HG03108 (cell line): Measurements from ENCODE around the gene HTT.

Experiments
- ATAC-seq: cut with Tn5 transposase; IDR thresholded peaks from one replicate; pipeline ENCODE4 v1.9.1; 2021; ENCODE audit warnings: moderate library complexity; ENCODE audit not compliant: unreplicated experiment

The HTT gene

DNA sequence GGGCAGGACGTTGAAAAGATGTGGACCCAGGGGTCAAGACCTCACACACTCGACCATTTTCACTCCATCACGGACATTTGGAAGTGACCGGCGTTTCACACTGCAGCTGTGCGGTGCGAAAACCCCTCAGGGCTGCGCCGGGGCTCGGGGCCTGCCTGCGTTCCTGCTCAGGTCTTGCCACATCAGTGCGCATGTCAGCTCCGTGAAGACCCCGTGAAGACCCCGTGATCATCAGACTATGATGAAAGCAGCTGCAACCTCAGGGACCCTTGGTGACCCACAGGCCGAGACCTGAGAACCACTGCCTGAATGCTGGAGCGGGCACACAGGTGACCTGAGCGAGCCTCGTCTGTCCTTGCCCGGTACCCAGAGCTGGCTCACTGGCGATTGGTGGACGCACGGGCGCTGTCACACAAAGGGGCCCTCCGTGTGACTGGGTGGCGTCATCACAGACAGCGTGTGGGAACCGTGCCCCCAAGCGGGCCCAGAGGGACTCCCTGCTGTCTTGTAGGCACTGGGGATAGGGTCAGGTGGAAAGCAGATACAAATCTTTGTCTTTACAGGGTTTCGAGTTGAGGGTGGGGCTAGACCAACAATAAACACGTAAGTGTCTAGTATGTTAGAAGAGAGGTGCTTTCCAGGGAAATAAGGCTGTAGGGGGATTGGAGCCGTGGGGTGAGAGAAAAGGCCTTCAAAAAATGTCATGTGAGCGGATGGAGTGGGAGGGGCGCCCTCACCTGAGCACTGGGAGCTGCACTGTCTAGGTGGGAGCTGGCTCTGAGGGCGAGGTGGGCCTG, 187.1 kb downstream of the HTT start:
- ATAC-seq: no peak

DNA sequence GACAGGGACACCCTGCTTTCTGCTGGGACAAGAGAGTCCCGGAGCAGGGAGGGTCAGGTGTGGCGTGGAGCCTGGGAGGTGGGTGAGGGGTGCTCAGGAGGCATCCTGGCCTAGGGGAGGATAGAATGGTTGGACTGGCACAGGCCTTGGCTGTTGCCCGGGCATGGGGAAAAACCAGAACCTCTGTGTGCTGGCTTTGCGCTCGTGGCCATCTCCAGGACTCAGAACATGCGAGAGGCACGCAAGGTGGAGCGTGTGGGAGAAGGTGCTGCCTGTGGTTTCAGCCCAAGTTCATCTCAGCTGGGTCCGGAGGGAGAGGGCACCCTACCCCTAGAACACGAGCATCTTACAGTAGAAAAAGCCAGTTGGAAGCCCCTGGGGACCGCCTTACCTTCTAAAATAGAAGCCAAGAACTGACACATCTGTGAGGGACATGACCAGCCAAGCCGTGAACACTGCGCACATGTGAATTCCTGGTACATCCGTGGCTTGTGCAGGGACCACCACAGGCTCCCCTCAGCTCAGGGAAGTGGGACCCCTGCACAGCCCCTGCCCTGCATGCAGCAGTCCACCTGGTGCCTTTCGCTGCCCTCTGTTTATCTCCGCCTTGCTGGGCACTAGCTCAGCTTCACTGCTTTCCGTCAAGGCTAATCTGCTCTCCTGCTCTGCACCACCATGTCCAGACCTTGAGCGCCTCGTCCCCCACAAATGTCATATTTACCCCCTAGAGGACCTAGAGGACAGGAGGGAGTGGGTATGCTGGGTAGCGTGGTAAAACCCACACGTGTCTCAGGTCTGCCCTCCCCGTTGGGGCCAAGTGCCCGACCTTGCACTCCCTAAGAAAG, 187.9 kb downstream of the HTT start:
- no peak for ATAC-seq

DNA sequence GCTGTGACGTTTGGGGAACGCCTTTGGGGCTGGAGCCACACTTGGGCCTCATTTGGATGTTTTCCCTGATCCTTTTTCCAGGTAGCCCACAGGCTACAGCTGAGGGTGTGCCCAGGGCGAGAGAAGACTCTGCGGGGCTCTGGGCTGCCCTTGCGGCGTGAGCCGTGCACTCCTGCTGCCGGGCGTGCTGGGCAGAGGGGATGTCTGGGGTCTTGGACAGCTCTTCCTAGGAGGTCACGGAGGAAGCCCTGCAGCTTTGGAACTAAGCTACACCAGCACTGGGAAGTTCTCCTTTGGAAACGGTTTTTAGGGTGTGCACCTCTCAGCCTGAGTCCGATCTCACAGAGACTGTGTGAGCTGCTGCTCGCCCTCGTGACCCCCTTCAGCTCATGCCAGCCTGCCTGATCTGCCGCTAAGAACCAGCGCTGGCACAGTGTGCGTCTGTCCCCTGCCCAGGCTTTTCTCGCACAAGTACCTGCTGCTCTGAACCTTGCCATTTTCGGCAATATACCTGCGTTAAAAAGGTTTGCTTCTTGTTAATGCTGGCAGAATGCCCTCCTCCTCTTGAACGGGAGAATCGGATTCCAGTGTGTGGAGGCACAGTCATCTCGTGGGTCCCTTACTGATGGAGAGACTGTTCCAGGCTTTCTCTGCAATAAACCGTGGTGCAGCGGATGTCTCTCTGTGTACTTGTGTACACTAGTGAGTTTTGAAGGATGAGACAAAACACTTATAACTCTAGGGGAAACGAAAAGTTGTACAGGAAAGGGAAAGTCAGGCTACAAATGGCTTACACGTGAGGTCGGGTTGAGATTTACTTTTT, 188.8 kb downstream of the HTT start:
- ATAC-seq: no peak

DNA sequence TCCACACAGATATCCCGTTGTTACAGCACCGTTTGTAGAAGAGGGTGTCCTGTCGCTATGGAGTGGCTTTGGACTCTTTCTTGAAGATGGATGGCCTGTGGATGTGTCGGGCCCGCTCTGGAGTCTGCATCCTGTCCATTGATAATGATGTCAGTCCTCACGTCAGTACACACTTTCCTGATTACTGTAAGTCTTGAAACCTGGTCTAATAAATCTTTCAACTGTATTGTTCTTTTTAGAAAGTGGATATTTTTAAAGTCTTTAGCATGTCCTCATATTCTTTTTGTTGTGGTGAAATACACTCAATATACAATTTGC, 189.4 kb downstream of the HTT start:
- ATAC-seq: no peak

DNA sequence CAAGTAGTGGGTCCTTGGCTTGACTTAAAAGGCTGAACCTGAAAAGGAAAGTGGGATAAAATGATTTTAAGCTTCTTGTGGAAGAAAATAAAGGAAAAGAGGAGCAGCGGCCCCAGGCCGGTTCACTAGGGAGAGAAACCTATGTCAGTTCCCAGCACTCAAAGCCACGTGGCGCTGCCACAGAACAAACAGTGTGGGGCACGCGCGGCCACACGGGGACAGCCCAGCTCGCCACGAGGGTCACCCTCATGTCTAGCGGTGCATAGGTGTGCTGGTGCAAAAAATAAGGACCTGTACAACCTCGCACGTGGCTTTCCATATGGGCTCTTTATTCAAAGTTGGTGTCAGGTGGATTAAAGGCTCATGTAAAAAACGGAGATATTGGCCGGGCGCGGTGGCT, 191.6 kb downstream of the HTT start:
- ATAC-seq: no peak

DNA sequence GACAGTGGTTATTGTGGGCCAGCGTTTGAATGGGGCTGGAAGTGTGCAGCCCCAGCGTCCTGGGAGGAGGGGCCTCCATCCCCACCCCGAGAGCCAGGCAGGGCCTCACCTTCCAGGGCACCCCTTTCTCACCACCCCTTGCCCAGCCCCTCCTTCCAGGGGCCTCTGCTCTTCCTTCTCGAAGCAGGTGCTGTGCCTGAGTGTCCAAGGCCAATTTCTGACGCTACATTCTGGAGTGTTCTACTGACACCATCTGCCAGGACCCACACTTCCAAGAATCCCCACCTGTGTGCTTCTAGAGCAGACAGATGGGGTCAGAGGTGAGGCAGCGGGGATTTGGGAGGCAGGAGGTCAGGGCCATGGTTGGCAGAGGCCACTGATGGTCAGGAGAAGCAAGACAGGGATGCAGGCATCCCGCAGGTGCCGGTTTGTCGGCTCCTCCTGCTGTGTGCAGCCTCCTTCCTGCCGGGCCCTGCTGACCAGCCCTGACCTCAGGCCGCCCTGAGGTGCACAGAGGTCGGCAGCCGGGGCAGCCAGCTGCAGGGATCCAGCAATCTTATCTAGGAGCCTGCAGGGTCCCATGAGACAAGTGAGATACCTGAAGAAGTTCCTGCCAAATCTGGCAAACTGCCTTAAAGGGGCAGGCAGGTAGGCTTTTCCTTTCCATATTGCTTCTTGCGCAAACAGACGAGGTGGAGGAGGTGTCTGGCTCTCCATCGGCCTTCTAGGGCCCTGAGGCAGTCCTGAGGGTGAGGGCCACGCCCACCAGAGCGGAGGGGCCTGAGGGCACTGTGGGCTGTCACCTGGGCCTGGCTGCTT, 193.3 kb downstream of the HTT start:
- ATAC-seq: no peak

DNA sequence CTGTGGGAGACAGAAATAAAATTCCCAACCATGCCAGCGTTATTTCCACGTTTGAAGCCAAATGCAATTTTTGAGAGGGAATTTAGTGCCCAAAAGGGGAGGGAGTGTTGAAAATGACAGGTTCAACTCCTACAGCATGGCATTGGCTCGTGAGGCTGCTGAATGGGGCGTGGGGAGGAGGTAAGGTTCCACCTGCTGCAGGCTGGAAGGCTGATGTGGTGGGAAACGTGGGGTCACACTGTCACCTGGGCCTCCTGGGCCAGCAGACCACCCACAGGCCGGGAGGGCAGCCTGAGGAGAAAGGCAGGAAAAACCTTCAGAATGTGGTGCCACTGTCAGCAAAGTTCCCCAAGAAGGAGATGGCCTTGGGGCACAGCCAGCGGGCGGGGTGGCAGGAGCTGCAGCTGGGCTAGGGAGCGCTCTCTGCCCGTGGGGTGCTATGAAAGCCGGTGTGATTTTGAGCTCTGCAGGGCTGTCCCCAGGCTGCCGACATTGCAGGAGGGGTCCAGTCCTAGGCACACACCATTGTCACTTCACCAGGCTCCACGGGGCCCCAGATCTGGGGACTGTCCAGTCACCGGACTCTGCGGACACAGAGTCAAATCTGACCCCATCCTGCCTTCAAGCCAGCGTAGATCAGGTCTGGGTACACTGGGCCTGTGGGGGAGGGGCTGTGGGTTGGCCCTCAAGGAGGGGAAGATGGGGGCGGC, 194.1 kb downstream of the HTT start:
- no peak for ATAC-seq

DNA sequence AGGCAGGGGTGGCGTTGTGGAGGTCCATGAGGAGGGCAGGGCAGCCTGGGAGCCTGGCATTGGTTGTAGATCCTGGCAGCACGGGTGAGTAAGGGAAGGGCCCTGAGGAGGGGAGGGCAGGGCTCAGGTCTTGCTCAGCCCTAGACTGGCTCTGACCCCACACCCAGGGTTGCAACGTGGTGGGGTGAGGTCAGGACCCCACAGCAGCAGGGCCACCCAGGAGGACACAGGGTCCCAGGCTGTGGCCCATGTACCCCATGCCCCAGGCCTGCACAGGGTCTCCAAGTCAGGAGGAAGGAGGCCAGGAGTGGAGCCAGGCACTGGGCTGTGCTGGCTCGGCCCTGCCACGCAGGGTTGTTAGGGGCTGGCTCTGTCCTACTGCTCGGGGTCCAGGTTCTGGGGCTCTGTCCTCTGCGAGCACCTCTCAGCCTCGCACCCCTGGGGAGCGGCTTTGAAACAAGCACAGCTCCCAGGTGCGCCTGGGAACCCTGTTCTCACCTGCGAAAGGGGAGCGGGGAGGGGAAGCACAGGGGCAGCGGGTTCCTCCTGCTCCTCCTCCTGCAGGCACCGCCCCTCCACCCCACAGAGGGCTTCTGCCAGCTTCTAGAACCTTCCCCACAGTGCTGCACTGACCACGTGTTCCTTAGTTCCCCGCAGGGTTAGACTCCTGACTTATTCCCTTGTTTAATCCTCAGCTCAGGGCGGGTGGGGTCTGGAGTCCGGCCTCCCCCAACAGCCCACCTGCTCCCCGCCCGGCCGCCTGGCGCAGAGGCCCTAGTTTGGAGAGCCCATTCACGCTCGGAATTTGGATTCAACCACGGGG, 194.8 kb downstream of the HTT start:
- no peak for ATAC-seq

DNA sequence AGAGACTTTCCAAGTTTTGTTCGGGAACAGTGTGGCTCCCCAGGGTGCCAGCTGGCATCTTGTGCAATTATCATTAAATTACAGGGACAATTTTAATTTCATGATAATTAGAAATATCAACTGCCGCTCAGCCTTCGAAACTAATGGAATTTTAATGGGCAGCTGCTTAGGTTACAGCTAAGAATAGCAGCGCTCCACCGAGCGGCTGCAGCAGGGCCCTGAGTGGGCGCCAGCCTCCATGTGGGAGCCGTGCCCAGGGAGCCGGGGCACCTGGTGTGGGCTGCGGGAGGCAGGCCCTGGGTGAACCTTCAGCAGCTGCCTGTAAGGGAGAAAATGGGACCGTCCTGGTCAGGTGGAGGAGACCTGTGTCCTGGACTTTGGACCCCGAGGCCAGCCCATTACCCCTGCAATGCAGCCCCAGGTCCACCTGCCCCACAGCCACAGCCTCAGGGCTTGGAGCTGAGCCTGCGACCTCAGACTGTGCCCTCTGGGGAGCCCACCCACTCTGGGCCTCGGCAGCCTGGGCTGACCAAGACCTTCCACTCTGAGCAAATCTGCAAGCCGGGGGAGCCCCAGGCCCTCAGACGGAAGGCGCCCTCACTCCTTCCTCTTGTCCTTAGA, 195.6 kb downstream of the HTT start:
- ATAC-seq: no peak

DNA sequence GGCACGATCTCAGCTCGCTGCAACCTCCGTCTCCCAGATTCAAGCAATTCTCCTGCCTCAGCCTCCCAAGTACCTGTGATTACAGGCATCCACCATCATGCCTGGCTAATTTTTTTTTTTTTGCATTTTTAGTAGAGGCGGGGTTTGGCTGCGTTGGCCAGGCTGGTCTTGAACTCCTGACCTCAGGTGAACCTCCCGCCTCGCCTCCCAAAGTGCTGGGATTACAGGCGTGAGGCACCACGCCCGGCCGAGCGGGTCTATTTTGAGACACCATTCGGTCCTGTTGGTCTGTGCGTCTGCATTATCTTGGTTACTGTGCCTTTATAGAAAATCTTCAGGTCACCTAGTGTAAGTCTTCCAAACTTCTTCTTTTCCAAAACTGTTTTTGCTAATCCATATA, 196.7 kb downstream of the HTT start:
- no peak for ATAC-seq

DNA sequence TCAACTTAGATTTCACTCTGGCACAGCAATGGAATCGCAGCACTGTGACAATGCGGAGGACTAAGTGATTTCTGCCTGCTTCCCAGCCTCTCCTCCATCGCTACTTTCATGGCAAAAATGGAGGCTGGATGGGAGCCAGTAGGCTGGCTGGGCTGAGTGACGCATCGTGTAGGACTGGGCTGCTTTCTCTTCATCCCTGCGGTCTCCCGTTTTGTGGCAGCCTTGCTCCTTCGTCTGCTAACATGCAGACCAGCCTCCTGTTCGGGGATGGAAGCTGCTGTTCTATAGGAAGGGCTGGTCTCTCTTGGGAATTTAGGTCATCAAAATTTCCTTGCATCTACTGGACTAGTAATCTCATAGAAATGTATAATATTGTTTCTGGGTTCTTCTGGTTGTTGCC, 202.5 kb downstream of the HTT start:
- ATAC-seq: no peak

DNA sequence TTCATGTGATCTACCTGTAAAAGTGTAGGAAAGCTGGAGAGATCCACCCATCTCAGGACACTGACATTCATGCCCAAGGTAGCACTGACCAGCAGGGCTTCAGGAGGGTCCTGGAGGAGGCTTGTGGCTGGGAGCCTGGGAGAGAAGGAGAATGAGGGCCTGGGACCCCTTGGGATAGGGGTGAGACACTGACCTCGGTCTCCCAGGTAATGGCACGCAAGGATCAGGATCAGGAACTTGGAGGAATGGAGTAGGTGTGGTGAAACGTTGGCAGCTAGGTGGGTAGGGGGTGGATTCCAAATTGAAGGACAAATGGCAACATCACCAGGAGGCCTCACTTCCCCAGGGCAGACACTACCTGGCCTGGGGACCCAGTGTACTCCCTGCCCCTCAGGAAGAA, 206.0 kb downstream of the HTT start:
- ATAC-seq: no peak

DNA sequence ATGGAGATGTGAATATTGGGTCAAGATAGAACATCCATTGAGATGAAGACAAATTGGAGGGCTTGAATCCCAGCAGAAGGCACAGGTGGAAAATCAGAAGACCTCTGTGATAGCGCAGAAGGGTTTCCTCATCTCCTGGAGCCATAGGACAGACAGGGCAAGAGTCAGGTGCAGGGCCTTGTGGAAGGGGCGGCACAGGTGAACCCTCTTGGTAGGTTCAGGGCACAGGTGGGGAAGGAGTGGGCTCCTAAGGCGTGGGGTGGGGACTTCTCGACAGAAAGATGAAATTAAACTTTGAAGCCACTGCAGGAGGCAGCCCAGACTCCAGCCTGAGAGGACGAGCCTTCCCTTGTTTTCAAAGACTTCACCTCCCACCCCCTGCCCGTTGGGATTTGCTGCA, 209.0 kb downstream of the HTT start:
- no peak for ATAC-seq

DNA sequence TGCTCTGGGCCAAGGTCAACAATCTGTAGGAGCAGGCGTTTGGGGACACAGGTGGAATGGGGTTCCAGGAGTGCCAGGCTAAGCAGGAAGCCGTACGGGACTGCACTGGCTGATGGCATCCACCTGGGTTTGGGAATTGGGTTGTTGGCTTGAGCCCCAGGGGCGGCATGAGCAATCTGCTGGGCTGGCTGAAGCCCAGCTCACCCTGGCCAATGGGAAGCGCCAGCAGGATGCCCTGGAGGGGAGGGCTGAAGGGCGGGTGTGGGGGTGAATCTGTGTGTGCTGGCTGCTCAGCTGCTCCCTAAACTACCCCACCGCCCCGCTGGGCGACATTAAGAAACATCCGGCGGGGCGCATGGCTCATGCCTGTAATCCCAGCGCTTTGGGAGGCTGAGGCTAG, 209.4 kb downstream of the HTT start:
- ATAC-seq: no peak

DNA sequence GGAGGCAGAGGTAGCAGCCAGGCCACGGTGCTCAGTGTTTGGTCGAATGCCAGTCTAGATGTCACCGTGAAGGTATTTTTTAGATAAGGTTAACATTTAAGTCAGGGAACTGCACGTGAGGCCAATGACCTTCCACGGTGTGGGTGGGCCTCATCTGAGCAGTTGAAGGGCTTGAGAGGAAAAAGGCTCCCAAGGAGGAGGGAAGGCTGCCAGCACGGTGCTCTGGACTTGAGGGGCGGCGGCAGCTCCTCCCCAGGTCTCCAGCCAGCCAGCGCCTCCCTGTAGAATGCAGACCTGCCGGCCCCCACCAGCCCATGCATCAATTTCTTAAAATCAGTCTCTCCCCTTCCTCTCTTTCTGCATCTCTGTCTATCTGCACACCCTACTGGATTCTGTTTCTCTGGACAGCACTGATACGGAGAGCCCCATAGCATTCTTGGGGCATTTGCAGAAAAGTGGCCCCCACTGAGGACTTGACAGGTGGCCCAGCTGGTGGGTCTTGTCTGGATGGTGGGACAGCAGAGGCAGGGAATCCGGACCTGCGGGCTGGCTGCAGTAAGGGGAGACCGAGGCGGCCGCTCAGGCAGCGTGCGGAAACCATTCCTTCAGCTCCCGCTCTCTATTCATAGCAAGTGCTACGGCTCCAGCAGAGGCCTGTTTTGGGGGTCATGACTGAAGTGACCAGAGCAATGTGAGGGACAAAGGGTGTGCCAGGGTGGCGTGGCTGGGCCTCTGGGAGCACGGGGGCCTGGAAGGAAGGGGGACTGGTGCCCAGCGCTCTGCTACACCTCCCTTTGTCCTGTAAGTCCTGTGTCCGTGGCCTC, 210.5 kb downstream of the HTT start:
- ATAC-seq: no peak

DNA sequence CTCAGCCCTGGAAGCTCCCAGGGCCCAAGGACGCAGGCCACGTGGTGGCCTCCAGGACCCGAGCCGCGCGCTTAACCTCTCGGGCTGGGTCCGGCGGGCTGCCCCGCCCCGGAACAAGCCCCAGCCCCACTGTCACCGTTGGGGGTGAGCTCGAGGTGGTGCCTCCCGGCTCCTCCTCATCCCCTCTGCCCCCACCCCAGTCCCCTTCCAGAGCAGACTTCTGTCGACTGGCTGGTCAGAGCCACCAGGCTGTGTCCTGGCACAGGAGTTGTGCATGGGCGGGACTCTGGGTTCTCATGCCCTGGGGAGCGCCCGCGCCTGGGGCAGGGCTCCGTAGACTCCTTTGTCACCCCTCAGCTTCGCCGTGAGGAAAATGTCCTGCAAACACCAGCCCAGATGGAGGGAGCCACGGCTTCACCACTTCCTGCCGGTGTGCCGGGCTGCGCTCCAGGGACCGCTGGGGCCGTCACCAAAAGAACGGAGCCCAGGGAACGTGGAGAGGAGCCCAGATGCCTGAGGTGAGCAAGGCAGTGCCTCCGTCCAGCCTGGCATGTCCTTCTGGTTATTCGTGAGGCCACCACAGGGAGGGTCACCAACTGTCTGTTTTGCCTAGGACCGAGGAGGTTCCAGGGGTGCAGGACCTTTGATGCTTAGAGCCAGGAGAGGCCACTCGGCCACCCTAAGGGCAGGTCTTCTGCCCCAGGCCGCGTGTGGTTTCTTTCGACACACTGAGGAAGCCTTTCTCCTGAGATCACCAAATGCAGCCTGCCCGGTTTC, 211.3 kb downstream of the HTT start:
- ATAC-seq: peak; percentile 92
